ENCODE measurements around the gene EXOSC10.

DNA sequence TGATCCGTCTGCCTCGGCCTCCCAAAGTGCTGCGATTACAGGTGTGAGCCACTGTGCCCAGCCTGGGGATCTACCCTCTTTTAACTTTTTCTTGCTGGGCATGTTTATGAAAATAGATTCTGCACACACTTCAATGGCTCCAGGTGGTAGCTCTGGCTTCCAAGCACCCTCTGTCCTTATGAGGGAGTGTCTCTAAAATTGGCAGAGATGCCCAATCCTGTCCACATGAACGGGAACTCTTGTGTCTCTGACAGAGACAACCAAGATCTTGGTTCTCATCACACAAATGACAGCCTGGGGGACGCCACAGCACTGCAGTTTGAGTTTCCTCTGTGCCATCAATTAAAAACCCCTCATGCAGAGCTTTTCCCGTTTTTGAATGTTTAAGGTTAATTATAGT, 46.1 kb upstream of the EXOSC10 start:
- TF ChIP-seq POLR2A (IDR thresholded peaks at IDR 0.05; ENCODE audit: low read length) = no peak
- no peak for TF ChIP-seq GATA1 (IDR thresholded peaks at IDR 0.05; ENCODE audit: low read depth, low read length)
